ENCODE measurements around the gene BLM. TPM values are rescaled to one million over a fixed set of nuclear protein-coding genes. Genes with fewer than 3 reads are reported as not detected.

BLM gene
- total RNA-seq, 4 donors from 2014 or later = 1.3 to 3.4 (median 2.0) TPM

- no peaks in the 10 kb centered on the region for H3K36me3 ChIP-seq
- no peaks in the 10 kb centered on the region for H3K9me3 ChIP-seq
- H3K4me3 ChIP-seq = no peak overlapping the region
- TF ChIP-seq POLR2A (IDR thresholded peaks at IDR 0.05) (no peak), CTCF (IDR thresholded peaks at IDR 0.05) (no peak)
- no peak overlapping the region for H3K27ac ChIP-seq
- 82 to 83% methylated on average over 6 of the region's 6 CpGs for WGBS, 2 donors
- DNase-seq = no peak
- H3K4me1 ChIP-seq = no peaks in the 10 kb centered on the region
- H3K27me3 ChIP-seq = peaks cover 0 to 22% (median 0%) of the 10 kb centered on the region in 4 donors
- intact Hi-C loops (cut with DNase I) = no loop called here
Measured at GRCh38 chr15:90851114-90851513, 134.0 kb downstream of the BLM start.

- peaks cover 0 to 25% (median 0%) of the 10 kb centered on the region in 4 donors for H3K27me3 ChIP-seq
- no peak overlapping the region for H3K4me3 ChIP-seq
- no peaks in the 10 kb centered on the region for H3K9me3 ChIP-seq
- TF ChIP-seq POLR2A (IDR thresholded peaks at IDR 0.05) (no peak), CTCF (IDR thresholded peaks at IDR 0.05) (no peak)
- no peak for DNase-seq
- no peak overlapping the region for H3K27ac ChIP-seq
- no peaks in the 10 kb centered on the region for H3K36me3 ChIP-seq
- intact Hi-C loops (cut with DNase I) = no loop called here
- WGBS, 2 donors = 71 to 72% methylated on average over 5 of the region's 5 CpGs
- H3K4me1 ChIP-seq = no peaks in the 10 kb centered on the region
Measured at GRCh38 chr15:90851940-90852339, 134.8 kb downstream of the BLM start.

GRCh38 chr15:90855139-90855538, 138.0 kb downstream of the BLM start:
- H3K9me3 ChIP-seq = no peaks in the 10 kb centered on the region
- peaks cover 0 to 1% (median 0%) of the 10 kb centered on the region in 3 donors for H3K4me1 ChIP-seq
- H3K27me3 ChIP-seq = peaks cover 0 to 49% (median 0%) of the 10 kb centered on the region in 4 donors
- whole genome bisulfite sequencing, 2 donors = 90 to 91% methylated on average over 6 to 8 of the region's 9 CpGs
- H3K36me3 ChIP-seq = no peaks in the 10 kb centered on the region
- DNase-seq = no peak
- no peak overlapping the region for H3K4me3 ChIP-seq
- TF ChIP-seq POLR2A (IDR thresholded peaks at IDR 0.05) (no peak), CTCF (IDR thresholded peaks at IDR 0.05) (no peak)
- H3K27ac ChIP-seq = peak overlapping the region in 1 of 4 donors; percentile 9
- intact Hi-C loops (cut with DNase I) = no loop called here

- 78 to 80% methylated on average over 7 to 8 of the region's 8 CpGs for WGBS, 2 donors
- intact Hi-C loops (cut with DNase I) = no loop called here
- H3K4me3 ChIP-seq = no peak overlapping the region
- no peak for DNase-seq
- H3K36me3 ChIP-seq = no peaks in the 10 kb centered on the region
- no peaks in the 10 kb centered on the region for H3K9me3 ChIP-seq
- H3K4me1 ChIP-seq = peaks cover 4 to 18% (median 5%) of the 10 kb centered on the region in 3 donors
- peaks cover 0 to 47% (median 0%) of the 10 kb centered on the region in 4 donors for H3K27me3 ChIP-seq
- TF ChIP-seq POLR2A (IDR thresholded peaks at IDR 0.05) (no peak), CTCF (IDR thresholded peaks at IDR 0.05) (no peak)
- H3K27ac ChIP-seq = no peak overlapping the region
Measured at GRCh38 chr15:90857337-90857736, 140.2 kb downstream of the BLM start.

GRCh38 chr15:90857883-90858443, 140.8 kb downstream of the BLM start:
- intact Hi-C loops (cut with DNase I) = no loop called here
- H3K27me3 ChIP-seq = peaks cover 0 to 47% (median 0%) of the 10 kb centered on the region in 4 donors
- TF ChIP-seq POLR2A (IDR thresholded peaks at IDR 0.05) = no peak
- TF ChIP-seq CTCF (IDR thresholded peaks at IDR 0.05) = no peak
- H3K27ac ChIP-seq = no peak overlapping the region
- peaks cover 4 to 22% (median 7%) of the 10 kb centered on the region in 3 donors for H3K4me1 ChIP-seq
- WGBS, 2 donors = 68 to 78% methylated on average over 8 of the region's 8 CpGs
- H3K36me3 ChIP-seq = no peaks in the 10 kb centered on the region
- H3K4me3 ChIP-seq = no peak overlapping the region
- H3K9me3 ChIP-seq = no peaks in the 10 kb centered on the region
- DNase-seq = no peak
